Mesenchymal stem cell (in vitro differentiated cells and primary cell): ENCODE data around the gene LSM4.

Experiments
- DNase-seq: peaks from one replicate; pipeline ENCODE4 v3.0.0-alpha.2; 2013
- H2AFZ ChIP-seq: one replicate; pipeline ENCODE4 v1.6.1; 2013; ENCODE audit warnings: low read depth, mild to moderate bottlenecking, control low read depth, inconsistent platforms, low read length, moderate library complexity
- H2AK5ac ChIP-seq: 2 replicates; pipeline ENCODE4 v1.6.1; 2013; ENCODE audit warnings: low read length, moderate library complexity, mild to moderate bottlenecking, inconsistent platforms; ENCODE audit not compliant: severe bottlenecking
- H2BK120ac ChIP-seq: one replicate; pipeline ENCODE4 v1.6.1; 2013; ENCODE audit warnings: low read depth, mild to moderate bottlenecking, inconsistent platforms, low read length, moderate library complexity
- H2BK12ac ChIP-seq, 2 experiments: one replicate each; pipeline ENCODE4 v1.6.1; 2013; ENCODE audit warnings: inconsistent platforms in 2 of 2, low read length in 2 of 2, mild to moderate bottlenecking in 2 of 2, moderate library complexity in 2 of 2, control low read depth in 1 of 2
- H2BK15ac ChIP-seq: one replicate; pipeline ENCODE4 v1.6.1; 2013; ENCODE audit warnings: mild to moderate bottlenecking, low read depth, inconsistent platforms; ENCODE audit not compliant: poor library complexity, severe bottlenecking
- H2BK5ac ChIP-seq: 2 replicates; pipeline ENCODE4 v1.6.1; 2013; ENCODE audit warnings: low read depth, mild to moderate bottlenecking, low read length, control low read depth, inconsistent platforms; ENCODE audit not compliant: poor library complexity, severe bottlenecking
- H3K14ac ChIP-seq, 2 experiments: one replicate each; pipeline ENCODE4 v1.6.1; 2013; ENCODE audit warnings: inconsistent platforms in 2 of 2, low read length in 2 of 2, control low read depth in 1 of 2, mild to moderate bottlenecking in 1 of 2, moderate library complexity in 1 of 2
- H3K18ac ChIP-seq, 2 experiments: one replicate each; pipeline ENCODE4 v1.6.1; 2013; ENCODE audit warnings: inconsistent platforms in 2 of 2, low read length in 2 of 2, control low read depth in 1 of 2, low read depth in 1 of 2, mild to moderate bottlenecking in 1 of 2
- H3K23ac ChIP-seq, 2 experiments: one replicate each; pipeline ENCODE4 v1.6.1; 2013; ENCODE audit warnings: inconsistent platforms in 2 of 2, low read length in 2 of 2, mild to moderate bottlenecking in 2 of 2, moderate library complexity in 2 of 2, control low read depth in 1 of 2
- H3K27ac ChIP-seq: 2 replicates; pipeline ENCODE4 v1.5.1; 2013; ENCODE audit warnings: mild to moderate bottlenecking, moderate library complexity, low read length, control low read depth, inconsistent platforms; ENCODE audit not compliant: poor library complexity, severe bottlenecking
- H3K27me3 ChIP-seq, 2 experiments: 2 replicates each; pipeline versions ENCODE4 v1.6.1 to v1.7.0; 2013; ENCODE audit warnings: low read length in 2 of 2, mild to moderate bottlenecking in 2 of 2, moderate library complexity in 2 of 2, control low read depth in 1 of 2, inconsistent platforms in 1 of 2; ENCODE audit not compliant: control insufficient read depth in 1 of 2, insufficient read depth in 1 of 2
- H3K36me3 ChIP-seq, 2 experiments: 2 replicates each; pipeline versions ENCODE4 v1.6.1 to v1.7.0; 2013; ENCODE audit warnings: low read length in 2 of 2, control low read depth in 1 of 2, inconsistent platforms in 1 of 2, low read depth in 1 of 2, mild to moderate bottlenecking in 1 of 2; ENCODE audit not compliant: insufficient read depth in 2 of 2, control insufficient read depth in 1 of 2
- H3K4ac ChIP-seq, 2 experiments: one replicate each; pipeline ENCODE4 v1.6.1; 2013; ENCODE audit warnings: inconsistent platforms in 2 of 2, low read length in 2 of 2, mild to moderate bottlenecking in 2 of 2, moderate library complexity in 2 of 2, control low read depth in 1 of 2, low read depth in 1 of 2
- H3K4me1 ChIP-seq: 2 replicates; pipeline ENCODE4 v1.6.1; 2013; ENCODE audit warnings: low read depth, low read length, control low read depth; ENCODE audit not compliant: control insufficient read depth, insufficient read depth
- H3K4me2 ChIP-seq: 2 replicates; pipeline ENCODE4 v1.6.1; 2013; ENCODE audit warnings: low read length, mild to moderate bottlenecking, inconsistent platforms; ENCODE audit not compliant: poor library complexity, severe bottlenecking
- H3K4me3 ChIP-seq, 2 experiments: 2 replicates each; pipeline versions ENCODE4 v1.5.1 to v1.7.0; 2013; ENCODE audit warnings: low read length in 2 of 2, mild to moderate bottlenecking in 2 of 2, control low read depth in 1 of 2, low read depth in 1 of 2; ENCODE audit not compliant: insufficient read depth in 1 of 2
- H3K79me1 ChIP-seq: replicated peaks from 2 replicates; pipeline ENCODE4 v1.6.1; 2013; ENCODE audit warnings: mild to moderate bottlenecking, control low read depth, low read length, inconsistent platforms; ENCODE audit not compliant: poor library complexity, severe bottlenecking
- H3K9ac ChIP-seq: 2 replicates; pipeline ENCODE4 v1.7.0; 2013; ENCODE audit warnings: mild to moderate bottlenecking, low read length, moderate library complexity
- H3K9me3 ChIP-seq: 2 replicates; pipeline ENCODE4 v1.7.0; 2013; ENCODE audit warnings: mild to moderate bottlenecking, low read length; ENCODE audit not compliant: control insufficient read depth
- H4K8ac ChIP-seq: one replicate; pipeline ENCODE4 v1.6.1; 2013; ENCODE audit warnings: inconsistent platforms, mild to moderate bottlenecking, low read length, moderate library complexity
- H4K91ac ChIP-seq: one replicate; pipeline ENCODE4 v1.6.1; 2013; ENCODE audit warnings: mild to moderate bottlenecking, low read length, inconsistent platforms
- WGBS: methylation state at CpG from one replicate; pipeline ENCODE4 v1.1.7; 2013; ENCODE audit warnings: mixed read lengths; 5-methylcytosine and 5-hydroxymethylcytosine counted together

LSM4 gene

DNA sequence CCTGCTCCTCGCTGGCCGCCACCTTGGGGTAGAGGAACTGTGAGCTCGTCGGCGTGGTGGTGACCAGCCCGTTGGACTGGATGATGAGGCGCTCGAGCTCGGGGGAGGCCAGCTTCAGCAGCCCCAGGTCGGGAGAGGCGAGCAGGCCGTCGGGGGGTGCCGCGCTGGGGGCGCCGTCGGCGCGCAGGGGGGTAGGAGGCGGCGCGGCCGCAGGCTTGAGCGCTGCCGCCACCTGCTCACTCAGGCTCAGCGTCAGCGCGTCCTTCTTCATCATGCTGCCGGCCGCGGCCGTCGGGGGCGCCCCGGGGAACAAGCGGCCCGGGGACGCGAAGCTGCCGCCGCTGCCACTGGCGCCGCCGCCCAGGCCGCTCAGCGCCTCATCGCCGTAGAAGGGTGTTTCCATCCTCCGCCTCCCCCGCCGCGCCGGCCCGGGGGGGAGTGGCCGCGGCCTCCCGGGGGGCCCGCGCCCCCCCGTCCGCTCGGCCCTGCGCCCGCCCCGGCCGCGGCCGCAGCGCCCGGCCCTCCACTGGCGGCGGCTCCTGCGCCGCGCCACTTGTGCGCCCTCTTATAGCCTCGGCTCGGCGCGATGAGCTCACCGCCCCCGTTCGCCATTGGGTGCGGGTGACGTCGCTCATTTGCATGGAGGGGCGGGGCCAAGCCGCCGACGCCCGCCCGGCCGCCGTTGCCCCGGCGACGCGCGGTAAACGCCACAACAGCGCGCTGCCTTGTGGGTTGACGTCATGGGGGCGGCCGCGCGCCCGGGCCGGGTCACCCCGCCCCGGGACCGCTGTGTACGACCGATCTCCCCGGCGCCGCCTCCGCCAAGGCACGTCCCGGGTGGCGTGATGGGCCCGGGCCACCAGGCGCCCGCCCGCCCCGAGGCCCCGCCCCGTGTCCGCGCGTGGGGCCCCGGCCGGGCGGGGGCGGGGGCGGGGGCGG, 41.5 kb downstream of the LSM4 start, which contains the start of gene JUND:
TSS of gene JUND (minus strand) at position 541 of the 939 bp plus-strand sequence. CDS start at position 403, 138 bp downstream.
- peak within 1 kb of the TSS; percentile 85 for H4K91ac ChIP-seq
- DNase-seq: peak; percentile 96
- H2BK15ac ChIP-seq: peak within 1 kb of the TSS; percentile 97

DNA sequence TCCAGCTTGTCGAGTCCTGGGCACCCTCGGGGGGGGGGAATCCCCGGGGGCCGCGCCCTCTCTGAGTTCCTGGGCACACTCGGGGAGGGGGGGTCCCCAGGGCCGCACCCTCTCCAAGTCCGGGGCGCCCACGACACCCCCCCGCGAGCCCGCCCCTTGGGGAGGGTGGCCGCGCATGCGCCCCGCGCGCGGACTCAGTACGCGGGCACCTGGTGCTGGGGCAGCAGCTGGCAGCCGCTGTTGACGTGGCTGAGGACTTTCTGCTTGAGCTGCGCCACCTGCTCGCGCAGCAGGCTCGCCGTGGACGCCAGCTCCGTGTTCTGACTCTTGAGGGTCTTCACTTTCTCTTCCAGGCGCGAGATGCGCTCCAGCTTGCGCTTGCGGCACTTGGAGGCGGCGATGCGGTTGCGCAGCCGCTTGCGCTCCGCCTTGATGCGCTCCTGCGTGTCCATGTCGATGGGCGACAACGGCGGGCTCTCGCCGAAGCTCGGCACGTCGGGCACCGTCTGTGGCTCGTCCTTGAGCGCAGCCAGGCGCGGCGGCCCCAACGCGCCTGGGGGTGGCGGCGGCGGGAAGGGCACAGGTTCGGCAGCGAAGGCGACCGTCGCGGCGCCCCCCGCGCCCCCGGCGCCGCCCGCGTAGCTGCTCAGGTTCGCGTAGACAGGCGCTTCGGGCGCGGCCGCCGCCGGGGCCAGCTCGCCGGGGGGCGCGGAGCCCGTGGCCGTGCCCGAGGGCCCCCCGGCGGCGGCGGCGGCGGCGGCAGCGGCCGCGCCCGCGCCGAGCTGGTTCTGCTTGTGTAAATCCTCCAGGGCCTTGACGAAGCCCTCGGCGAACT, 42.4 kb downstream of the LSM4 start:
- Histone ChIP-seq H3K79me1 (peaks cover 3% of the 10 kb centered on the region), H2BK12ac (peak overlapping the region in 1 of 2 experiments; percentile 90), H3K4ac (peak overlapping the region; percentile 57 to 75), H2BK120ac (peak overlapping the region; percentile 93), H2AFZ (peak overlapping the region; percentile 36), H3K9me3 (no peaks in the 10 kb centered on the region), H3K4me2 (peak overlapping the region; percentile 49), H3K4me3 (peak overlapping the region; percentile 76 to 98), H3K27ac (peak overlapping the region; percentile 91), H3K36me3 (peaks cover 24 to 25% of the 10 kb centered on the region in 2 experiments), H3K4me1 (peaks cover 31% of the 10 kb centered on the region), H2AK5ac (peak overlapping the region; percentile 74), H4K91ac (peak overlapping the region; percentile 83), H2BK15ac (peak overlapping the region; percentile 44), H3K14ac (peak overlapping the region in 1 of 2 experiments; percentile 99), H3K23ac (peak overlapping the region in 1 of 2 experiments; percentile 98), H3K27me3 (no peaks in the 10 kb centered on the region), H3K9ac (peak overlapping the region; percentile 100), H3K18ac (peak overlapping the region; percentile 94 to 96), H4K8ac (peak overlapping the region; percentile 61), H2BK5ac (peak overlapping the region; percentile 99)
- under 1% methylated on average over 60 of the region's 111 CpGs for WGBS
- DNase-seq: peak; percentile 91

More for the DNA sequence above, 41.5 kb downstream of the LSM4 start, which contains the start of gene JUND:
- H4K8ac ChIP-seq: peak within 1 kb of the TSS; percentile 92
- peaks cover 27% of the 10 kb centered on the region for H3K4me1 ChIP-seq
- H3K79me1 ChIP-seq: peaks cover 3% of the 10 kb centered on the region
- H3K14ac ChIP-seq: peak within 1 kb of the TSS in 1 of 2 experiments; percentile 99
- peak within 1 kb of the TSS; percentile 99 for H2BK5ac ChIP-seq
- peak within 1 kb of the TSS; percentile 69 to 94 for H3K4ac ChIP-seq
- H3K36me3 ChIP-seq: peaks cover 17 to 22% of the 10 kb centered on the region in 2 experiments
- H3K27ac ChIP-seq: peak within 1 kb of the TSS; percentile 98
- H3K23ac ChIP-seq: peak within 1 kb of the TSS in 1 of 2 experiments; percentile 98
- WGBS: 1% methylated on average over 88 of the region's 138 CpGs
- peak within 1 kb of the TSS; percentile 76 to 98 for H3K4me3 ChIP-seq
- peak within 1 kb of the TSS; percentile 75 for H2AK5ac ChIP-seq
- peak within 1 kb of the TSS; percentile 100 for H3K9ac ChIP-seq
- peak within 1 kb of the TSS; percentile 36 for H2AFZ ChIP-seq
- H3K27me3 ChIP-seq: no peaks in the 10 kb centered on the region
- H3K9me3 ChIP-seq: no peaks in the 10 kb centered on the region
- peak within 1 kb of the TSS; percentile 81 to 94 for H2BK12ac ChIP-seq
- H3K4me2 ChIP-seq: peak within 1 kb of the TSS; percentile 51
- H3K18ac ChIP-seq: peak within 1 kb of the TSS; percentile 94 to 96
- peak within 1 kb of the TSS; percentile 93 for H2BK120ac ChIP-seq

DNA sequence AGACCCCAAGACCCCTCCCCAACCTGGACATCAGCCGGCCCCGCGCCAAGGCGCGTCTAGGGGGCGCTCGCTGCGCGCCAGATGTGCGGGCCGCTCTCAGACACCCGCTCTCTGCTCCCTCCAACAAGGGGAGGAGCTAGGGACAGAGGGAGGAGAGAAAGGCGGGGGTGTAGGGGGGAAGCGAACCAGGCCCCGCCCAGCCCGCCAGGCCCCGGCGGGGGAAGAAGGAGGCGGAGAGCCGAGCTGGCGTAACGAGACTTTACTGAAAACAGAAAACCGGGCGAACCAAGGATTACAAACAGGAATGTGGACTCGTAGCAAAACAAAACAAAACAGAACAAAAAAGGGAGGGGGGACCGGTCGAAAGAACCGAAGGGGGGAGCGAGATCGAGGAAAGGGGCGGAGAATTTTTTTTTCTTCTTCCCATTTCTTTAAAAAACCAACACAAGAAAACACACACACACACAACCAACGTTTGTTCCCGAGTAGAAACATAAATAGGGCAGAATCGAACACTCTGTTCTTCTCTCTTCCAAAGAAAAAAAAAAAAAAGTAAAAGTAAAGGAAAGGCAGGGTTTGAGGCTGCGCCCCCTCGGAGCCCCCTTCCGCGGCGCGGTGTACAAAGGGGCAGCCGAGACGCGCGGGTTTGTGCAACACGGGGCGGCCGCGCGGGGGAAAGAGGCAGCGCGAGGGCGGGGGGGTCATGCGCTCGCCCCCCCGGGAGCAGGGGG, 43.2 kb downstream of the LSM4 start:
- H3K4me3 ChIP-seq: peak overlapping the region; percentile 76 to 98
- peak overlapping the region; percentile 76 for H3K4me2 ChIP-seq
- peak overlapping the region; percentile 49 for H2BK5ac ChIP-seq
- H4K8ac ChIP-seq: peak overlapping the region; percentile 61
- H3K79me1 ChIP-seq: peaks cover 3% of the 10 kb centered on the region
- no peak overlapping the region for H3K14ac ChIP-seq
- peak overlapping the region; percentile 70 for H4K91ac ChIP-seq
- H3K27me3 ChIP-seq: no peaks in the 10 kb centered on the region
- H2AK5ac ChIP-seq: no peak overlapping the region
- H2BK15ac ChIP-seq: peak overlapping the region; percentile 30
- peak overlapping the region in 1 of 2 experiments; percentile 95 for H3K23ac ChIP-seq
- WGBS: 0% methylated on average over 28 of the region's 55 CpGs
- H3K4ac ChIP-seq: peak overlapping the region in 1 of 2 experiments; percentile 75
- H3K9me3 ChIP-seq: no peaks in the 10 kb centered on the region
- peak overlapping the region; percentile 100 for H3K9ac ChIP-seq
- peak overlapping the region; percentile 58 to 96 for H3K18ac ChIP-seq
- H3K27ac ChIP-seq: peak overlapping the region; percentile 91
- H3K4me1 ChIP-seq: peaks cover 36% of the 10 kb centered on the region
- H2BK12ac ChIP-seq: no peak overlapping the region
- H2AFZ ChIP-seq: no peak overlapping the region
- H3K36me3 ChIP-seq: peaks cover 24 to 25% of the 10 kb centered on the region in 2 experiments
- DNase-seq: peak; percentile 89
- peak overlapping the region; percentile 54 for H2BK120ac ChIP-seq
